Suprapubic skin (tissue), 3 donors: ENCODE results near the gene SLC12A8.

Source experiments
- CTCF ChIP-seq, 2 donors: fragments of 200-600 bp in 1 of 2; fragments of 450-650 bp in 1 of 2; sonication (generic) in 1 of 2; IDR thresholded peaks; one replicate each; pipeline ENCODE4 v1.5.1; 2016 to 2019; ENCODE audit warnings: antibody characterized with exemption in 2 of 2, mild to moderate bottlenecking in 1 of 2, moderate library complexity in 1 of 2
- POLR2AphosphoS5 ChIP-seq, 3 donors: sonication (generic); formaldehyde crosslinking; IDR thresholded peaks; one replicate each; pipeline ENCODE4 v1.6.1; 2017; ENCODE audit warnings: antibody characterized with exemption in 3 of 3

- no peak for TF ChIP-seq POLR2AphosphoS5 (IDR thresholded peaks at IDR 0.05)
- TF ChIP-seq CTCF (IDR thresholded peaks at IDR 0.05) = no peak
These were observed 4.5 kb downstream of the SLC12A8 start for GRCh38 chr3:125207949-125208568.
